Umbilical cord (tissue), 2 donors: ENCODE data around the gene CA6. TPM values are rescaled to one million over a fixed set of nuclear protein-coding genes. Genes with fewer than 3 reads are reported as not detected.
A peak's percentile ranks its signal among the peaks of the same experiment; 100 is the strongest.
"Not testable (repeated sequence)": the region's sequence is repeated elsewhere in the genome, so short reads cannot be mapped to it uniquely, and the experiment has no call there.

Experiments
- DNase-seq: peaks from one replicate; pipeline ENCODE4 v3.0.0-alpha.2; 2015; ENCODE audit warnings: low spot score
- total RNA-seq: library from RNA; depleted of rRNA; stranded (reverse); fragments of >200 nt; gene quantifications from one replicate; pipeline ENCODE4 v1.2.3, GENCODE V29; 2014; ENCODE audit warnings: low replicate concordance; ENCODE audit not compliant: insufficient read depth

CA6 gene
- total RNA-seq, 1 donor from 2014 or later, result not detected

DNA sequence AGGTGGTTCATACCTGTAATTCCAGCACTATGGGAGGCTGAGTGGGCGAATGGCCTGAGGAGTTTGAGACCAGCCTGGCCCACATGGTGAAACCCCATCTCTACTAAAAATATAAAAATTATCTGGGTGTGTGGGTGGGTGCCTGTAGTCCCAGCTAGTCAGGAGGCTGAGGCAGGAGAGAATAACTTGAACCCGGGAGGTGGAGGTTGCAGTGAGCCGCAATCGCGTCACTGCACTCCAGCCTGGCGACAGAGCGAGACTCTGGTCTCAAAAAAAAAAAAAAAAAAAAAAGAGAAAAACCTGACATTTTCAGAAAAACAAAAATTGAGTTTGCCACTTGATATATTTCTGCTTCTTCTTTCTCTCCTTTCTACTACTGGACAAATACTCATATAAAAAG, 24.3 kb downstream of the CA6 start:
- DNase-seq, result no peak

DNA sequence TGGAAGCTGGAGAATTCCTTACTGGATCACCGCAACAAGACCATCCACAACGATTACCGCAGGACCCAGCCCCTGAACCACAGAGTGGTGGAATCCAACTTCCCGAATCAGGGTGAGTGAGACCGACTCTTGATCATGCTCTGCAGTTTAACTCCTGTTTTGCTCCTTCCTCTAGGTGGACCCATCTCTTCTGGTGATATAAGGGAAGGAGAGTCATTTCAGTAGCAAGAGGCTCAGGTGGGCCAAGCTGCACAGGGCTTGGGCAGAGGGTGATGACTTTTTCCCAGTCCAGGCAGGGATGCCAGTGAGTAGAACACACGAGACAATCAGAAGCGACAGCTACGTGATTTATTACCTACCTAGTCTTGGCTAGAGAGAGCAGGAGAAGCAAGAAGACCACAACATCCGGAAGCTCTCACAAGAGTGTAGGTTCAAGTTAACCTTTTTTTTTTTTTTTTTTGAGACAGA, 25.2 kb downstream of the CA6 start:
- no peak for DNase-seq

DNA sequence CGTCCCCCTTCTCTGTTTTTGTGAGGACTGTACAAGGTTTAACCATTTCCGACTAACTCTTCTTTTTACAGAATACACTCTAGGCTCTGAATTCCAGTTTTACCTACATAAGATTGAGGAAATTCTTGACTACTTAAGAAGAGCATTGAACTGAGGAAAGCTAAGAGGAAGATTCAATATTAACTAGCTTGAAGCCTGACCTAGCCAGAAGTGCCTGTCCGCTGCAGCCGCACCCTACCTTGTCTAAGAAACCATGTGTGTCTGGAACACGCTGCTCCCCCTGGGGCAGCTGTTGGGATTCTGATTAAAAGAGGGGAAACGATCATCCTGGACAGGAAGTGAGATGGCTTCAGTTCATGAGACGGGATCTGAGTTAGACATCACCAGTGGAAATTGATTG, 28.9 kb downstream of the CA6 start:
- no peak for DNase-seq

DNA sequence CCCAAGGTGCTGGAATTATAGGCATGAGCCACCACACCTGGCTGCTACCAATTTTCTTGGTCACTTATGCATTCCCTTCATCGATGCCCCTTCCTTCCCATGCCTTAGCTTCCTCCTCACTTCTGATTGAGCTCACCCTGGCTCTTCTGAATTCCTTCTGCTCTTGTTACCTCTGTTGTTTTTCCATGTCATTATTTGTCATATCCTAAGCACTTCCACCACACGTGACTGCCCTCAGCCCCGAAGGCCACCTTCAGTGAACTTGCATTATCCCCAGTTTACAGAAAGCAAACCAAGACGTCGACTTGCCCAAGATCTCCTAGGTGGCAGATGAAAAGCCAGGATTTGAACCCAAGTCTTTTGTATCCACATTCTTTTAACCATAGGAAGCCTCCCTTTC, 30.7 kb downstream of the CA6 start:
- DNase-seq, result no peak

DNA sequence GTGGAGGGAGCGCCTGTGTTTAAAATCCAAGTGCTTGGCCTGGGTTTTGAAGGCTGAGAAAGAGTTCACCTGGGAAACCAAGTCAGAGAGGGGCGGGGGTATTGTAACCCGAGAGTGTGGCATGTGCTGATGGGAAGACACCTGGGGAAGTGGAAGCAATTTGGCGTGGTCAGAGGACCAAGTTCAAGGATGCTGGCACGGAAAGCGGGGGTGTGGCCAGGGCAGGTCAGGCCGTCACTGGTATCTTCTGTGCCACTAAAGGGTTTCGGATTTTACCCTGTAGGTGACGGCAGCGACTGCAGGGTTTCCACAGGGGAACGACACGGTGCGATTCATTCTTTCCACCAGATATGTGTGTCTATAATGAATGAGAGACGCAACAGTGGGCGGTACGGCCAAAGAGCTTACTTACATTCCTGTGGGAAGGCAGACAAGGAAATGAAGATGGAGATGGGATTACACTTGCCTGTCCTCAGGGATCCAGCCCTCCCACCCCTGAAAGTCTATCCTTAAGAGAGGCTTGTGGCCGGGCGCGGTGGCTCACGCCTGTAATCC, 31.3 kb downstream of the CA6 start:
- DNase-seq, result no peak

DNA sequence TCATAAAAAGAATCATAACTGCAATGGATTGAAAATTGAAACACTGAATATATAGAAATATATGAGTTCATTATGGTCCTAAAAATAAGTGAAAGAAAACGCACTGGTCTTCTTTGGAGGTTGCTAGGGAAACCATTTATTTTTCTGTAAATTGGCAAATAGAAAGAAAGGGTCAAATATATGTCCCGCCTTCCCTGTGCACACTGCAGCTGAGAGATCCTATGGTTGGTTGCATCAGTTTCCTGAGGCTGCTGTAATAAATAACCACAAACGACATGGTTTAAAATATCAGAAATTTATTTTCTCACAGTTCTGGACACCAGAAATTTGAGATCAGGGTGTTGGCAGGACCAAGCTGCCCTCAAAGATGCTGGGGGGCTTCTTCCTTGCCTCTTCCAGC, 35.0 kb downstream of the CA6 start:
- DNase-seq, result no peak

DNA sequence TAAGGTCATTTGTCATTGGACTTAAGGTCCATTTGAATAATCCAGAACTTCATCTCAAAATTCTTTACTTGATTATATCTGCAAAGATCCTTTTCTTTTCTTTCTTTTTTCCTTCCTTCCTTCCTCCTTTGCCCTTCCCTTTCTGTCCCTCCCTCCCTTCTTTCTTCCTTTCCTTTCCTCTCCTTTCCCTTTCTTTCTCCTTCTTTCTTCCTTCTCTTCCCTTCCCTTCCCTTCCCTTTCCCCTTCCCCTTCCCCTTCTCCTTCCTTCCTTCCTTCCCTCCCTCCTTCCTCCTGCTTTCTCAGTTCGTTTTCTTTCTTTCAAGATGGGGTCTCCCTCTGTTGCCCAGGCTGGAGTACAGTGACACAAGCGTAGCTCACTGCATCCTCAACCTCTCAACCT, 35.5 kb downstream of the CA6 start:
- DNase-seq, result no peak

DNA sequence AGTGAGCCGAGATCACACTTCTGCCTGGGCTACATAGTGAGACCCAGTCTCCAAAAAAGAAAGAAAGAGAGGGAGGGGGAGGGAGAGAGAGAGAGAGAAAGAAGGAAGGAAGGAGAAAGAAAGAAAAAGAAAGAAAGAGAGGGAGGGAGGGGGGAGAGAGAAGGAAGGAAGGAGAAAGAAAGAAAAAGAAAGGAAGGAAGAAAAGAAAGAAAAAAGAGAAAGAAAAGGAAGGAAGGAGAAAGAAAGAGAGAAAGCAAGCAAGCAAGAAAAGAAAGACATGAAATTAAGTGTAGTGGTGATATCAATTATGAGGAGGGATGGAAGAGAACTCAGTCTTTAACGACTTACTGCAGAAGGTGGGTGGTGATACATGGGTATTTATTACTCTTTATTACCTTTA, 38.5 kb downstream of the CA6 start:
- no peak for DNase-seq

DNA sequence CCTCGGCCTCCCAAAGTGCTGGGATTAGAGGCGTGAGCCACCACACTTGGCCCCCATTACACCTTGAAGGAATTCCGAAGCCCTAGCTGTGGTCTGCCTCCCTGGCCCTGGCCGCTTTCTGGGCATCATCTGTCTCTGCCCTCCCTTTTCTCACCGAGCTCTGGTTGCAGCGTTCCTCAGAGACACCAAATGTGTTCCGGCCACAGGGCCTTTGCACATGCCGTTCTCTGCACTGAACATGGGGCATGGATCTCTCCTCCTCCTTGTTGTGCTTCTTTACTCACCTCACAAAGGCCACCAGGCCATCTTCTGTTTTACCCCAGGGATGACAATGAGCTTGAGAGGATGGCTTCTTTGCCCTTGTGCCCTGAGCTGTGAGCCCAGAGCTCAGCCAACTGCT, 39.3 kb downstream of the CA6 start:
- no peak for DNase-seq

DNA sequence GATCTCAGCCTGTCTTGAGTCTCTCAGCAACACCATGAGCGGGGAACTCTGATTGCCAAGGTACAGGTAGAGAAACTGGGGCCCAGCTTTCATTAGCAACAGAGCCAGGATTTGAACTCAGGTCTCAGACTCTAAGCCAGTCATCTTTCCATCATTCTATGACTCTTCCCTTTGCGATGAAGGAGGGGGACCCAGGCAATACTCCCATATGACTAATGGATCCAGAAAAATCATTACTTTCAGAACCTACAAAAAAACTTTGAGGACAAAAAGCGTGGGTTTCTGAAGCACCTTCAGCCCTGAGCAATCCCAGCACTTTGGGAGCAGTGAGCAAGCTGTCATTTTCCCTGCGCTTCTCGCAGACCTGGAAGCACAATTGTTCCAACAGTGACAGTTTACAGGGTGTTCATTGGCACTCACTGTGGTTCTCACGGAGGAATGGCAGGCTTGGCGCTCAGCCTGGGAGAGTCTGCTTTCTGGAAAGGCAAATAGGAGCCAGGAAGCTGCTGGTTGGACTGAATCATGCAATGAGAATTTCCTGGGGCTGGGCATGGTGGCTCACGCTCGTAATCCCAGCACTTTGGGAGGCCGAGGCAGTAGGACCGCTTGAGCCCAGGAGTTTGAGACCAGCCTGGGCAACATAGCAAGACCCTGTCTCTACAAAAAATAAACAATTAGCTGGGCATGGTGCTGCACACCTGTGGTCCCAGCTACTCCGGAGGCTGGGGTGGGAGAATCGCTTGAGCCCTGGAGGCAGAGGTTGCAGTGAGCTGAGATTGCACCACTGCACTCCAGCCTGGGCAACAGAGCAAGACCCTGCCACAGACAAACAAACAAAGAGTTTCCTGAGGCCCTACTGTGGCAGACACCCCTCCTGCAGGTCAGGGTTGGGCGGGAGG, 40.5 kb downstream of the CA6 start:
- DNase-seq, result peak; percentile 69

DNA sequence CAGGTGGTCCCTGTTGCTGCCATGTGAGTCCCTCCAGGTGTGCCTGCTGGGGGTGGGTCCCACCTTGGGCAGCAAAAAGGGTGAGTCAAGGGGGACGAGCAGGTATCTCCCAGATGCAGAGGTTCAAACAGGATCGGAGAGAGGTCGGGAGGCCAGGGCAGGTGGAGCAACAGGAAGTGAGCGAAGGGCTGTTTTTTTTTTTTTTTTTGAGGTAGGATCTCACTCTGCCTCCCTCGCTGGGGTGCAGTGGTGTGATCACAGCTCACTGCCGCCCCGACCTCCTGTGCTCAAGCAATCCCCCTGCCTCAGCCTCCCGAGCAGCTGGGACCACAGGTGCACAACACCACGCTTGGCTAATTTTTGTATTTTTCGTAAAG, 41.1 kb downstream of the CA6 start:
- DNase-seq, result no peak

DNA sequence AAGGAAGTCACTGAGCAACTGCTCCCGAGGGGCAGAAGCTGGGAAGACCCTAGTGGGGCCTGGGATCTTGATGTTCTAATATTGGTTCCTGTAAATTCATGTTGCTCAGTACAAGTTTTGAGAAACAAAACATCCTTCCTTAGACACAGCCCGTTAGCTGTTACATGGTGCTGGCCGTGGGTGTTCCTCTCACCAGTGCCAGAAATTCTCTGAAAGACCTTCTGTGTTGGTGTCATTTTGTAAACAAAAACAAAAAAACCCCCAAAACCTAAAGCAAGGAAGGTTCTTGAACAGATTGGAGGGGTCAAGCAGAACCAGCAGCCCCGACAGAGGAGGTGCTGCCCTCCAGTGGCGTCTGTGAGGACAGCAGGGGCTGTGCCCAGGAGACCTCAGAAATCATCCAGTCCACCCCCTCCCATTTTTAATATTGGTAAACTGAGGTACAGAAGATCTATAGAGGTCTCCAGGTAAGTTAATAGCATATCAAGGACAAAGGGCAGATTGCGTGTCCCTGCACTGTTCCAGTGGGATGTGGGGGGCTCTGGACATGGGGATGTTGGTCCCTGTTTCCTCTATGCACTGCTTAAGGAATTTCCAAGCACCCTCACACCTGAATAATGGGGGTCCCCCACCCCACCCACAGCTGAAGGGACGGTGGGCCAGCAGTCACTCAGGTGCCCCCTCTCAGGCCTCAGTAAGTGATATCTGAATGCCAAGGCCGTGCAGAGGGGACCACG, 42.4 kb downstream of the CA6 start:
- peak; percentile 23 for DNase-seq

DNA sequence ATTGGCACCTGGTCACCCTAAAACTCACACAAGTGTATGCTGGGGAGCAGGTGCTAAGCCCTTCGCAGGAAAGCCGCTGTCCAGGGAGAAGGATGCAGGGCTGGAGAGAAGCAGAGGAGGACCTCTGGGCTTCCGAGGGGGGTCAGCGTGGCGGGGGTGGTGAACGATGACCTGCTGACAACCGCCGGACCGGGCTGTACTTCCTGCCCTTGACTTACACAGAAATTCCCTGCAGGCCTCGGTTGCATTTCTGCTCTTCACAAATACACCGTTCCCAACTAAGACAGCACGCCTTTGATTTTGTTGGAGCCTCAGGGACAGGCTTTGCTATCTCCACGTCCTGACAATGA, 42.9 kb downstream of the CA6 start:
- DNase-seq, result no peak

DNA sequence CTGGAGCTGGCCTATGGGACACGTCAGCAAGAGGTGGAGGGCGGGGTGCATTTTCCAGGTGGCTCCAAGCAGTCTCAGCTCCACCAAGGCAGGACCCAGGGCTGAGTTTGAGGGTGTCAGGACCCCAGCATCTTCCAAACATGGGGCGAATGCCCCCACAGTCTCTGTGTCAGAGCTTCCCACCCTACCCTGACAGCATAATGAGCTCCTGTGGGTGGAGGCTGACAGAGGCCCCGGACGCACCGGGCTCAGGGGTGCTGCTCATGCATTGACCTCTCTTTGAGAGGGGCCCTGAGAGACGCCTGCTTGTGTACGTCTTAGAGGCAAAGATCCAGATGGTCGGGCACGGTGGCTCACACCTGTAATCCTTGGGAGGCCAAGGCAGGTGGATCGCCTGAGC, 43.4 kb downstream of the CA6 start:
- no peak for DNase-seq

DNA sequence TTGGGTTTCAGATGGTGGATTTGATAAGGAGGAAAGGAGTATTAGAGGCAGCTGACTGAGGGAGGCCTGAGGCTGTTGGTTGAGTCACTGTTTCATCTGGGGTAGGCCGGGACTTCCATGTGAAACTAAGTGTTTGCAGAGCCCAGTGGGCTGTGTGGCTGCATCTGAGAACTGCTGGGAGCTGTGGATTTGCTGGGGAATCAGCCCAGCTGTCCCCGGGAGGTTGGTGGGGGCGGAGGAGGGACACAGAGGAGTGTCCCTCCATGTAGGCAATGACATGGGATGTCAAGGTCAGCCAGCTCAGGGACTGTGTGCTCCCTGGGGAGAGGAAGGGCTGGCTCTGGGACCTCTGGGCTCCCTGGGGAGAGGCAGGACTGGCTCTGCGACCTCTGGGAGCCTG, 44.2 kb downstream of the CA6 start:
- DNase-seq, result no peak

DNA sequence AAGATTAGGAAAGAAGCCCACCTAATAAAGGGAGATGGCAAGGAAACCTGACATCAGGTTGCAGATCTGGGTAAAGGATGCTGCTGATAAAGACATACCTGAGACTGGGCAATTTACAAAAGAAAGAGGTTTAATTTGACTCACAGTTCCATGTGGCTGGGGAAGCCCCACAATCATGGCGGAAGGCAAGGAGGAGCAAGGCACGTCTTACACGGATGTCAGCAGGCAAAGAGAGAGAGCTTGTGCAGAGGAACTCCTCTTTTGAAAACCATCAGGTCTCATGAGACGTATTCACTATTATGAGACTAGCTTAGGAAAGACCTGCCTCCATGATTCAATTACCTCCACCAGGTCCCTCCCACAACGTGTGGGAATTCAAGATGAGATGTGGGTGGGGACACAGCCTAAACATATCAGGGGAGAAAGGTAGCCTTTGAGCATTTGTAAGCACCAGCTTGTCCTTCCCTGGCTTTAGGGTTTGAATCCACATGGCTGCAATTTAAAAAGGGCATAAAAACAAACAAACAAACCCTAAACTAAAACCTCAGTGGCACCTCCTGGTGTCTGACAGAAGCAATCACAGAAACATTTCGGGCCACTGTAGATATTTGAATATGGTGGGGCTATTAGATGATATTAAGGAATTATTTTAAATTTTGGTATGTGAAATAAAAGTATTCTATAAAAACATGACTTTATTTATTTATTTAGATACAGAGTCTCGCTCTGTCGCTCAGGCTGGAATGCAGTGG, 47.4 kb downstream of the CA6 start:
- DNase-seq, result no peak

DNA sequence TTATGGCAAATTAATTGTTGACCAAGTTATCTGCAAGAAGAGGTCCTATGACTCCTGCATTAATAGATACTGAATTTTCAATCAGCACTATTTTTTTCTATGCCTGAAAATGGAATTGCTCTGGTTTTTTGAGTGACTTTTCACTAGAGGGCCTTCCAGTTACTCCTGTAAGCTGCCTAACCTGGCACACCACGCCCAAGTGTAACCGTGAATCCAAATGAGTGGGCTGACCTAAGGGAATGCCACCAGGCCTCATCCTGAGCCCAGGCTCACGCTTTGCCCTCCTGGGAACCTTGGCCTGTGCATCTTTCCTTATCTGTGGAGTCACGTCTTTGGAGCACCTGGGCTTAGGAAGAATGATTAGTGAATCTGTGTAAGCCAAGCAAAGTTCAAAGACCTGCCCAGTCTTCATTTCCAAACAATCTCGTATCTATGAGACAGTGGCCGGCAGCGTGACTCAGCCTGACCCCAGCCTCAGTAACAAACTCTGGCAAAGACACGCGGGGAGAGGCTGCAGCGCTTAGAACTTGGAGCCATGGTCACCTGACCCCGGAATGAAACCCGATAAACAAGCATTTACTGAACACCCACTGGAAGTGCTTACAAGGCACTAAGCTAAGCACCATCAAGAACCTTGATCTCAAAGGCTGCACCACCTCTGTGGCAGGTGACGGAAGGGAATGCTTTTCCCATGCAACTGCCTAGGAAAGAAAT, 48.5 kb downstream of the CA6 start:
- not testable (repeated sequence) for DNase-seq

DNA sequence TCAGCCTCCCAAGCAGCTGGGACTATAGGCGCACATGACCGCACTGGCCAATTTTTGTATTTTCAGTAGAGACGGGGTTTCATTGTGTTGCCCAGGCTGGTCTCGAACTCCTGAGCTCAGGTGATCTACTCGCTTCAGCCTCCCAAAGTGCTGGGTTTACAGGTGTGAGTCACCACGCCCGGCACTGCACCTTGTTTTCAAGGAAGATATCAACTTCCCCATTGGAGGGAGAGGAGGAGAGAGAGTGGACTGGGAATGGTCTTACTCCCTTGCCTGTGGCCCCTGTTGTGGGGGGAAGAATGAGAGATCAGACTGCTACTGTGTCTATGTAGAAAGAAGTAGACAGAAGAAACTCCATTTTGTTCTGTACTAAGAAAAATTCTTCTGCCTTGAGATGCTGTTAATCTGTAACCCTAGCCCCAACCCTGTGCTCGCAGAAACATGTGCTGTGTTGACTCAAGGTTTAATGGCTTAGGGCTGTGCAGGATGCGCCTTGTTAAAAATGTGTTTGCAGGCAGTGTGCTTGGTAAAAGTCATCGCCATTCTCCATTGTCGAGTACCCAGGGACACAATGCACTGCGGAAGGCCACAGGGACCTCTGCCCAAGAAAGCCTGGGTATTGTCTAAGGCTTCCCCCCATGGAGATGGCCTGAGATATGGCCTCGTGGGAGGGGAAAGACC, 56.0 kb downstream of the CA6 start:
- peak; percentile 19 for DNase-seq

DNA sequence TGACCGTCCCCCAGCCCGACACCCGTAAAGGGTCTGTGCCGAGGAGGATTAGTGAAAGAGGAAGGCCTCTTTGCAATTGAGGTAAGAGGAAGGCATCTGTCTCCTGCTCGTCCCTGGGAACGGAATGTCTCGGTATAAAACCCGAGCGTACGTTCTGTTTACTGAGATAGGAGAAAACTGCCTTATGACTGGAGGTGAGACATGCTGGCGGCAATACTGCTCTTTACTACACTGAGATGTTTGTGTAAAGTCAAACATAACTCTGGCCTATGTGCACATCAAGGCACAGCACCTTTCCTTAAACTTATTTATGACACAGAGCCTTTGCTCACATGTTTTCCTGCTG, 56.5 kb downstream of the CA6 start:
- DNase-seq, result not testable (repeated sequence)

DNA sequence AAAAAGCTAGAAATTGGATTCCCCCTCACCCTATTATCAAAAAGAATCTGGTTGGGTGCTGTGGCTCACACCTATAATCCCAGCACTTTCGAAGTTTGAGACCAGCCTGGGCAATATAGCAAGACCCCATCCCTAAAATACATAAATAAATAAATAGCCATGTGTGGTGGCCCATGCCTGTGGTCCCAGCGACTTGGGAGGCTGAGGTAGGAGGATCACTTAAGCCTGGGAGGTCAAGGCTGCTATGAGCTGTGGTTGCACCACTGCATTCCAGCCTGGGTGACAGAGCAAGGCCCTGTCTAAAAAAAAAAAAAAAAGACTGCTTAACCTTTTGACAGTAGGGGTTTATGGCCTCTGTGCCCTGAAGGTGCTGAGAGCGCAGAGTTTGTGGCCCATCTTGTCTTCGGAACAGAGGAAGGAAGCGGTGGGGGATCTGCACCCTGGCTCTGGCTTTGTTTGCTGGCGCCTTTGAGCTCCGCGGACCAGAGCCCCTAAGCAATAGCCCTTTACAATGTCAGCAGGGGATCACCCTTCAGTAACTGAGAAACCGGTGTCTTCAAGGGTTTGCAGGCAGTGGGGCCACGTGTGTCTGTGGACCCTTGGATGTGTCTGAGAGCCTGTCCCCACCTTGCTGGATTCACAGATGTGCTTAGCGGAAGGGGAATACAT, 58.5 kb downstream of the CA6 start:
- no peak for DNase-seq
